IMR-90 (cell line): ENCODE results near the gene CLSTN1. TPM values are rescaled to one million over a fixed set of nuclear protein-coding genes. Genes with fewer than 3 reads are reported as not detected.

Experiments
- ATAC-seq: fragments of 200-7000 bp; cut with Tn5 transposase; 2 replicates; pipeline ENCODE4 v1.9.1; 2020; ENCODE audit warnings: low read depth, mild to moderate bottlenecking, moderate library complexity
- BruUV-seq: library from RNA; stranded (reverse); fragments of 400-500 nt; replicated peaks from 2 replicates; lab custom pipeline; 2021; lab: Mats Ljungman, UMichigan
- CTCF ChIA-PET: fragments of 300-600 bp; formaldehyde crosslinking; extraction: SDS; loops from one replicate; lab custom pipeline; 2021; ENCODE audit warnings: antibody characterized with exemption; lab: Yijun Ruan, JAX
- POLR2A ChIA-PET: fragments of 300-600 bp; sonication (Branson Sonifier 250); formaldehyde crosslinking; loops from one replicate; lab custom pipeline; 2022; ENCODE audit warnings: antibody characterized with exemption; ENCODE audit not compliant: unreplicated experiment; lab: Charles Lee
- DNase-seq: peaks from one replicate; pipeline ENCODE4 v3.0.0; 2013
- H2AFZ ChIP-seq: replicated peaks from 2 replicates; pipeline ENCODE3; 2013; ENCODE audit warnings: low read length, mild to moderate bottlenecking; ENCODE audit not compliant: poor library complexity
- H2AK5ac ChIP-seq: 2 replicates; pipeline ENCODE4 v1.6.1; 2013; ENCODE audit warnings: low read depth, low read length, inconsistent platforms
- H2AK9ac ChIP-seq: replicated peaks from 2 replicates; pipeline ENCODE3; 2013; ENCODE audit warnings: mild to moderate bottlenecking, low read depth, low read length, moderate library complexity; ENCODE audit not compliant: poor library complexity
- H2BK120ac ChIP-seq: 2 replicates; pipeline ENCODE4 v1.6.1; 2013; ENCODE audit warnings: low read depth, low read length, inconsistent platforms
- H2BK15ac ChIP-seq: 3 replicates; pipeline ENCODE4 v1.6.1; 2013; ENCODE audit warnings: low read depth, low read length, inconsistent platforms
- H2BK20ac ChIP-seq: 2 replicates; pipeline ENCODE4 v1.6.1; 2013; ENCODE audit warnings: low read depth, mild to moderate bottlenecking, inconsistent platforms, low read length, moderate library complexity
- H2BK5ac ChIP-seq: 2 replicates; pipeline ENCODE4 v1.6.1; 2013; ENCODE audit warnings: mild to moderate bottlenecking, low read depth, low read length, inconsistent platforms; ENCODE audit not compliant: poor library complexity, severe bottlenecking
- H3K14ac ChIP-seq: replicated peaks from 2 replicates; pipeline ENCODE4 v1.6.1; 2013; ENCODE audit warnings: low read depth, low read length, inconsistent platforms
- H3K18ac ChIP-seq: 2 replicates; pipeline ENCODE4 v1.6.1; 2013; ENCODE audit warnings: low read depth, low read length, control low read depth
- H3K23ac ChIP-seq: 2 replicates; pipeline ENCODE4 v1.6.1; 2013; ENCODE audit warnings: low read depth, low read length, inconsistent platforms
- H3K27ac ChIP-seq: 2 replicates; pipeline ENCODE4 v1.5.1; 2013; ENCODE audit warnings: mild to moderate bottlenecking, control low read depth, low read length; ENCODE audit not compliant: insufficient read depth
- H3K27me3 ChIP-seq: 2 replicates; pipeline ENCODE4 v1.6.1; 2013; ENCODE audit warnings: low read length; ENCODE audit not compliant: control insufficient read depth, insufficient read depth
- H3K36me3 ChIP-seq: 2 replicates; pipeline ENCODE4 v1.6.1; 2013; ENCODE audit warnings: low read length, mixed read lengths; ENCODE audit not compliant: control insufficient read depth, insufficient read depth
- H3K4ac ChIP-seq: 2 replicates; pipeline ENCODE4 v1.6.1; 2013; ENCODE audit warnings: low read depth, low read length, inconsistent platforms
- H3K4me1 ChIP-seq: 2 replicates; pipeline ENCODE4 v1.6.1; 2013; ENCODE audit warnings: low read length, mixed read lengths; ENCODE audit not compliant: control insufficient read depth, insufficient read depth
- H3K4me2 ChIP-seq: 2 replicates; pipeline ENCODE4 v1.6.1; 2013; ENCODE audit warnings: low read depth, mild to moderate bottlenecking, control low read depth, low read length, moderate library complexity
- H3K4me3 ChIP-seq: 2 replicates; pipeline ENCODE4 v1.5.1; 2013; ENCODE audit warnings: low read depth, mild to moderate bottlenecking, control low read depth, low read length, moderate library complexity; ENCODE audit not compliant: insufficient read depth
- H3K56ac ChIP-seq: 2 replicates; pipeline ENCODE4 v1.6.1; 2013; ENCODE audit warnings: low read length, inconsistent platforms; ENCODE audit not compliant: insufficient read depth; ENCODE audit errors: extremely low read depth
- H3K79me1 ChIP-seq, 2 experiments: 2 replicates each; pipeline ENCODE4 v1.6.1; 2013; ENCODE audit warnings: low read length in 2 of 2, inconsistent platforms in 1 of 2, low read depth in 1 of 2
- H3K9ac ChIP-seq: 2 replicates; pipeline ENCODE4 v1.6.1; 2013; ENCODE audit warnings: low read depth, low read length, control low read depth
- H3K9me1 ChIP-seq: 2 replicates; pipeline ENCODE4 v1.6.1; 2013; ENCODE audit warnings: low read length, inconsistent platforms; ENCODE audit not compliant: insufficient read depth
- H3K9me3 ChIP-seq: 2 replicates; pipeline ENCODE4 v1.6.1; 2013; ENCODE audit warnings: low read length; ENCODE audit not compliant: control insufficient read depth, insufficient read depth
- H4K20me1 ChIP-seq: 2 replicates; pipeline ENCODE4 v1.6.1; 2013; ENCODE audit warnings: low read length, inconsistent platforms; ENCODE audit not compliant: insufficient read depth
- H4K5ac ChIP-seq: 2 replicates; pipeline ENCODE4 v1.6.1; 2013; ENCODE audit warnings: mild to moderate bottlenecking, low read depth, low read length, control low read depth
- H4K8ac ChIP-seq, 2 experiments: 2 replicates each; pipeline ENCODE4 v1.6.1; 2013; ENCODE audit warnings: low read depth in 2 of 2, low read length in 2 of 2, control low read depth in 1 of 2, inconsistent platforms in 1 of 2
- H4K91ac ChIP-seq: 2 replicates; pipeline ENCODE4 v1.6.1; 2013; ENCODE audit warnings: low read depth, low read length, inconsistent platforms; ENCODE audit not compliant: insufficient read depth
- BHLHE40 ChIP-seq: fragments of 150-350 bp; IDR thresholded peaks from 2 replicates; pipeline ENCODE4 v1.6.1; 2016; ENCODE audit warnings: mild to moderate bottlenecking, low read depth, low read length
- CEBPB ChIP-seq: IDR thresholded peaks from 2 replicates; pipeline ENCODE4 v1.6.1; 2012; ENCODE audit warnings: low read depth, low read length, improper control_type of control experiment
- CHD1 ChIP-seq: IDR thresholded peaks from 2 replicates; pipeline ENCODE4 v1.6.1; 2012; ENCODE audit warnings: low read depth, low read length, improper control_type of control experiment
- MAFK ChIP-seq: IDR thresholded peaks from 2 replicates; pipeline ENCODE4 v1.6.1; 2012; ENCODE audit warnings: low read depth, low read length, improper control_type of control experiment
- MAZ ChIP-seq: IDR thresholded peaks from 2 replicates; pipeline ENCODE4 v1.6.1; 2012; ENCODE audit warnings: low read depth, mild to moderate bottlenecking, low read length, improper control_type of control experiment, moderate library complexity, borderline replicate concordance
- MXI1 ChIP-seq: IDR thresholded peaks from 2 replicates; pipeline ENCODE4 v1.6.1; 2012; ENCODE audit warnings: low read depth, mild to moderate bottlenecking, low read length, moderate library complexity, borderline replicate concordance
- NFE2L2 ChIP-seq: fragments of 150-350 bp; IDR thresholded peaks from 2 replicates; pipeline ENCODE4 v1.6.1; 2016; ENCODE audit warnings: low read depth, mild to moderate bottlenecking, low read length
- POLR2A ChIP-seq: IDR thresholded peaks from 2 replicates; pipeline ENCODE4 v1.6.1; 2012; ENCODE audit warnings: mild to moderate bottlenecking, low read depth, low read length
- RCOR1 ChIP-seq: IDR thresholded peaks from 2 replicates; pipeline ENCODE4 v1.6.1; 2012; ENCODE audit warnings: mild to moderate bottlenecking, low read length, improper control_type of control experiment; ENCODE audit not compliant: insufficient replicate concordance
- RFX5 ChIP-seq: IDR thresholded peaks from 2 replicates; pipeline ENCODE4 v1.8.0; 2012; ENCODE audit warnings: low read depth, mild to moderate bottlenecking, low read length, moderate library complexity
- USF2 ChIP-seq: fragments of 150-350 bp; IDR thresholded peaks from 2 replicates; pipeline ENCODE4 v1.6.1; 2017; ENCODE audit warnings: mild to moderate bottlenecking, antibody characterized with exemption, low read length, low read depth
- WGBS, 2 experiments: methylation state at CpG; one replicate each; pipeline versions ENCODE4 v1.1.5 to v1.1.7; 2013; ENCODE audit warnings: missing lambda C conversion rate in 2 of 2; ENCODE audit not compliant: insufficient read length in 1 of 2; ENCODE audit errors: extremely low coverage in 2 of 2; 5-methylcytosine and 5-hydroxymethylcytosine counted together
- dilution Hi-C: fragments of 300-500 bp; cut with HindIII; formaldehyde crosslinking; loops from one replicate; pipeline ENCODE4 v1.14.3; 2018; ENCODE audit warnings: low sequenced_read_pairs; ENCODE audit not compliant: unreplicated experiment
- in situ Hi-C: fragments of 300-500 bp; cut with MboI; formaldehyde crosslinking; loops from 3 replicates; pipeline ENCODE4 v1.14.3; 2019; ENCODE audit warnings: low sequenced_read_pairs, inconsistent platforms, mixed read lengths
- intact Hi-C: fragments of 100-400 bp; cut with micrococcal nuclease; formaldehyde crosslinking; loops from 2 replicates; pipeline ENCODE4 v1.10.0; 2022
- polyA plus RNA-seq, 3 experiments: library from polyadenylated mRNA; depleted of rRNA; stranded (reverse); fragments of >200 nt; gene quantifications; 2 replicates each; pipeline ENCODE4 v1.2.3, GENCODE V29; 2012; ENCODE audit warnings: low replicate concordance in 1 of 3
- total RNA-seq: library from RNA; depleted of rRNA; stranded (reverse); fragments of >200 nt; gene quantifications from 2 replicates; pipeline ENCODE4 v1.2.3, GENCODE V29; 2012
- TF ChIP-seq, protein P1 (sequence below): fragments of 150-350 bp; IDR thresholded peaks from 2 replicates; pipeline ENCODE4 v1.6.1; 2016; ENCODE audit warnings: low read depth, mild to moderate bottlenecking, low read length, moderate library complexity, borderline replicate concordance

Gene CLSTN1
- total and polyA plus RNA-seq, 2 of the 4 experiments (the other 2 are of a cell fraction), result 30.1 to 72.2 TPM

DNA sequence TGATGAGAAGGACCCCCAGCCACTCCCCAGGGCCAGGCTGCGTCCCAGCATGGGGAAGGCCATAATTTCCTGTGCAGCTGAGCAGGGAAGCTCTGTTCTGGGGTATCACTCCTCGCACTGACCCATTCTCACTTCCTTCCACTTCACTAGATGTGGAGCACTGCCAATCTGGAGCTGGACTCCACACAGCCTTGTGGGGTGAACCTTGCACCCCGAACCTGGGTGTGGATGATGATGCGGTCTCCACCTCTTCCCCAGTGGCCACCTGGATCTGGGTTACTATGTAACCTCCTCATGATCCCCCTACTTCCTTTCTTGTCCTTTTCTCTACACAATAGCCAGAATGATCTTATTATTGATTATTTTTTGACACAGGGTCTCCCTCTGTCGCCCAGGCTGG is 49.6 kb upstream of the CLSTN1 start:
- WGBS, 2 experiments, result no CpG with 5 or more reads among the region's 5 CpGs
- in situ Hi-C loops (loop anchor here (5.0 kb wide), 1 partner anchor 69 kb away; the partner anchor contains the start of genes LZIC and NMNAT1), dilution Hi-C loops (no loop called here), intact Hi-C loops (no loop called here)
- Histone ChIP-seq H3K23ac (no peak overlapping the region), H3K9ac (no peak overlapping the region), H4K8ac (no peak overlapping the region), H4K5ac (no peak overlapping the region), H3K56ac (no peak overlapping the region), H3K4ac (no peak overlapping the region), H3K9me3 (no peaks in the 10 kb centered on the region), H2BK5ac (no peak overlapping the region), H3K4me1 (peaks cover 5% of the 10 kb centered on the region), H2AK9ac (no peak overlapping the region), H3K4me3 (no peak overlapping the region), H2BK120ac (no peak overlapping the region), H3K9me1 (0 out of 2 replicates have a peak, but pooled peaks cover 2% of the 10 kb centered on the region), H3K4me2 (no peak overlapping the region), H2AFZ (no peak overlapping the region), H3K18ac (no peak overlapping the region), H2BK15ac (no peak overlapping the region), H3K27me3 (no peaks in the 10 kb centered on the region), H3K36me3 (peaks cover 11% of the 10 kb centered on the region; the same call in 1 of the 2 replicates), H3K27ac (no peak overlapping the region), H2AK5ac (no peak overlapping the region), H2BK20ac (no peak overlapping the region), H4K91ac (no peak overlapping the region), H4K20me1 (no peaks in the 10 kb centered on the region), H3K79me1 (peaks cover 0 to 3% of the 10 kb centered on the region in 2 experiments; a peak in 2 of 4 replicates), H3K14ac (no peak overlapping the region)
- TF ChIP-seq POLR2A (no peak), RFX5 (no peak), NFE2L2 (no peak), MAFK (no peak), CHD1 (no peak), MXI1 (no peak), USF2 (no peak), MAZ (no peak), CEBPB (no peak), RCOR1 (no peak), BHLHE40 (no peak)
- TF ChIP-seq, protein P1, sequence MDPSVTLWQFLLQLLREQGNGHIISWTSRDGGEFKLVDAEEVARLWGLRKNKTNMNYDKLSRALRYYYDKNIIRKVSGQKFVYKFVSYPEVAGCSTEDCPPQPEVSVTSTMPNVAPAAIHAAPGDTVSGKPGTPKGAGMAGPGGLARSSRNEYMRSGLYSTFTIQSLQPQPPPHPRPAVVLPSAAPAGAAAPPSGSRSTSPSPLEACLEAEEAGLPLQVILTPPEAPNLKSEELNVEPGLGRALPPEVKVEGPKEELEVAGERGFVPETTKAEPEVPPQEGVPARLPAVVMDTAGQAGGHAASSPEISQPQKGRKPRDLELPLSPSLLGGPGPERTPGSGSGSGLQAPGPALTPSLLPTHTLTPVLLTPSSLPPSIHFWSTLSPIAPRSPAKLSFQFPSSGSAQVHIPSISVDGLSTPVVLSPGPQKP, result no peak
- no TSS peak for BruUV-seq
- ChIA-PET POLR2A (interaction anchor here (1.0 kb wide), 1 partner anchor 70 kb away, joined by 3 read pairs; the partner anchor contains the start of genes LZIC and NMNAT1), CTCF (interaction anchor here (1.1 kb wide), 1 partner anchor 41 kb away, joined by 3 read pairs; no protein-coding TSS in a partner anchor)
- no peak for ATAC-seq
- DNase-seq, result no peak
